GM18505 (cell line): Measurements from ENCODE around the gene FHIT.

Source experiments
- ATAC-seq: cut with Tn5 transposase; IDR thresholded peaks from one replicate; pipeline ENCODE4 v1.9.1; 2021; ENCODE audit not compliant: unreplicated experiment
- POLR2A ChIP-seq: IDR thresholded peaks from 4 replicates; pipeline ENCODE4 v1.6.1; 2011; ENCODE audit warnings: borderline replicate concordance; ENCODE audit not compliant: insufficient read depth, insufficient read length; ENCODE audit errors: extremely low read depth

Gene FHIT

DNA sequence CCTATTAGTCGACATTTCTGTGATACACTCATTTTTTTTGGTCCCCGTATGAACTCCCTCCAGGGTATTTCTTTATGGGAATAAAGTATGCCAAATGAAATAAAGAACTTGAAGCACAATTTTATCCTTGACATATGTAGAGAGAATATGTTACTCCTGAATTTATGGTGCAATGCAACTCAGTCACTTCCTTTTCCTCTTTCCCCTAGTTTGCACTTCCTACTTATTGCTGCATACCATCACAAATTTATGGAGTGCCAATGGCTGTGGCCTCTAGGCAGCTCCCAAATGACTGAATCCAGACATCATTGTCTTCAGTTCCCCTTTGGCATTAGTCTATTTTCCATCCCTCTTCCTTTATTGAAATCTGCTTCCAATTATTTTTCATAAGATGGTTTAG is 403.5 kb downstream of the FHIT start:
- ATAC-seq: no peak
- no peak for TF ChIP-seq POLR2A

DNA sequence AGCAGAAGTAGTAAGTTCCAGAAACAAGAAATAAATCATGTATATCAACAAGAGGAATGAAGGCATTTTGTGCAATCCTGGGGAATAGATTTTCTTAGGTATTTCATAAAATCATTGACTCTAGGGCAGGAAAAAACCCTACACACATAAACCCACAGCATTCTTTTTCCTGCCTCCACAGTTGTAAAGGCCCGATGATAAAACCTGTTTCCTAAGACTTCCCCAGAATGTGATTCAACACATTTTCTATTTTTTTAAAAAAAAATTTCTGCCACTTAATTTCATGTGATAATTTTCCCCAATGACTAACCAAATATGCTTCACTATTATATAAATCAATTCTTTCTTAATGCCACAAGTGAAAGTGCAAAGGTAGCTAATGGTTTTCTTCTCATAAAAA is 407.0 kb downstream of the FHIT start:
- TF ChIP-seq POLR2A: no peak
- ATAC-seq: no peak

- no peak for ATAC-seq
Measured at GRCh38 chr3:60841355-60841754, 409.9 kb downstream of the FHIT start.

DNA sequence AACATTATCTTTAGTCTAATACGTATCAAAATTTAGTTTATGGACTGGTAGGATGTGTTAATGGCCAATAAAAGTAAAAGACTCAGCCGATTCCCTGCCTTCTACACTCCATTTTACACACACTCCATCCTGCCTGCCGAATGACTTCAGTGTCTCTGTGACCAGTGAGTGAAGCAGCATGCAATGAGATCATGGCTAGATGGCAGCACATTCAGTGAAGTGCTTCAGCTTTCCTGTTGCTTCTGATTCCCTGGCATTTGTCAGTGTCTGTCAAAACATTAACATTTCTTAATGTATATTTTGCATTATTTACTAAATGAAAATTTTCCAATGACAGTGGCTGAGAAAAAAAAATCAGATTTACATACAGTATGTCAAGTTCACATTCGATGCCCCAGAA is 412.0 kb downstream of the FHIT start:
- no peak for ATAC-seq
- no peak for TF ChIP-seq POLR2A

More at GRCh38 chr3:60841355-60841754, 409.9 kb downstream of the FHIT start:
- no peak for TF ChIP-seq POLR2A

GRCh38 chr3:60835796-60836195 is 415.5 kb downstream of the FHIT start:
- no peak for ATAC-seq
- TF ChIP-seq POLR2A: no peak

GRCh38 chr3:60829058-60829457 is 422.2 kb downstream of the FHIT start:
- ATAC-seq: no peak
- no peak for TF ChIP-seq POLR2A

DNA sequence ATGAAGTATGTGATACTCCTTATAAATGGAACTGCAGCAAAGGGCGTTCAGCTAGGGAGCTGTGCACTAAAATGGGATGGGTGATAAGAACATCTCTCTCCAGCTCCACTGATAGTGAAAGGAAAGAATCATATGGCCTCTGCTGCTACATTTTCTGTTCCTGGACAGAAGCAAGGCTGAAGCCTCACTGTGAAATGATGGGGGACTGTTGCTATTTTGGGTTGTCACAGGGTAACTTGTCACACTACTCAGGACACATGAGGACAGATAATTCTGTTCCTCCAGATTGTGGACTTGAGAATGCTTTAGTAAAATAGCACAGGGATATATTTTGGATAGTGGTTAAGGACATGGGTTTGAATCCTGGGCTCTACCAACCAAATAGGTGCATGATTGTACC is 423.6 kb downstream of the FHIT start:
- no peak for ATAC-seq
- TF ChIP-seq POLR2A: no peak

DNA sequence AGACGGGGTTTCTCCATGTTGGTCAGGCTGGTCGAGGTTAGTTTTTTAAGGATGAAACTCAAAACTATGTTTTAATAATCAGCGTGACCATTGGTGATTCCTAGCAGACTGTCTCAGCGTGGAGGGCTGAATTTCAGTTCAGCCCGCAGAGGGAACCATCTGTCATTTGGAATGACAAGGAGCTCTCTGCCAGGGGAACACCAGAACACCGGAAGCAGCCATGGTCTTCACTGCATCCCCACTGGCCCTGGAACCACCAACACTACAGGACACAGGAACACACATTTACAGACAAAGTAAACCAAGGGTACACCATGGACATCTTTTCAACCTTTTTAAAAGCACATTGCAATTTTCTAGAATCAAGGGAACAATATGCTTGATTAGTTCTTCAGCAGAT is 424.7 kb downstream of the FHIT start:
- no peak for ATAC-seq
- no peak for TF ChIP-seq POLR2A

DNA sequence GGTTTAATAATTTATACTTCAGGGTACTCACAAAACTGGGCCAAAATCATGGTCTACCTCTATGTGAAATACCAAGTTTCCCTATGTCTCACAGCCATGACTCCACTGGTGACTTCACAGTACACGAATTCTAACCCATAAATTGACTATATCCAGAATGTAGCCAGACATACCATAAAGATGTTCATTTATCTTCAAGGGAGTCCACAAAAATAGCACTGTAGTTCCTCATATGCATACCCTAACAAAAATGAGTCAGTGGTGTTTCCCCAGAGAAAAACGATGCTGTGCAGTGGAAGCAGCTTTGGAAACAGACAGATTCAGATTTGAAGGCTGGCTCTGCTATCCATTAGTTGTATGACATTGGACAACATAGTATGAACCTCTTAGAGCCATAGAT is 438.8 kb downstream of the FHIT start:
- no peak for TF ChIP-seq POLR2A
- ATAC-seq: no peak

- no peak for TF ChIP-seq POLR2A
- ATAC-seq: no peak
Measured at GRCh38 chr3:60810881-60811280, 440.4 kb downstream of the FHIT start.

- TF ChIP-seq POLR2A: no peak
- ATAC-seq: no peak
Measured at GRCh38 chr3:60809857-60810610, 441.2 kb downstream of the FHIT start.

- no peak for TF ChIP-seq POLR2A
Measured at GRCh38 chr3:60803216-60804173, 447.8 kb downstream of the FHIT start.

GRCh38 chr3:60801307-60801706 is 449.9 kb downstream of the FHIT start:
- ATAC-seq: no peak
- TF ChIP-seq POLR2A: no peak

More at GRCh38 chr3:60803216-60804173, 447.8 kb downstream of the FHIT start:
- no peak for ATAC-seq

- no peak for TF ChIP-seq POLR2A
- ATAC-seq: no peak
Measured at GRCh38 chr3:60798456-60798855, 452.8 kb downstream of the FHIT start.
